SU-DHL-6 (cell line): ENCODE measurements around the gene ANKS1A.

ENCODE experiments used
- H2AFZ ChIP-seq: fragments of 200-600 bp; sonication (generic); 2 replicates; pipeline ENCODE4 v1.6.1; 2014; ENCODE audit warnings: low read depth, mild to moderate bottlenecking, moderate library complexity, mixed read lengths, antibody characterized with exemption, low read length; ENCODE audit not compliant: severe bottlenecking
- H3F3A ChIP-seq: fragments of 200-600 bp; shearing (Covaris generic); 2 replicates; pipeline ENCODE4 v1.6.0; 2016; ENCODE audit warnings: antibody characterized with exemption, mild to moderate bottlenecking; ENCODE audit not compliant: insufficient read depth
- H3K27ac ChIP-seq: fragments of 200-600 bp; sonication (generic); 2 replicates; pipeline ENCODE4 v1.5.1; 2016; ENCODE audit warnings: low read depth, mild to moderate bottlenecking, low read length, moderate library complexity, mixed read lengths
- H3K27me3 ChIP-seq: fragments of 200-600 bp; sonication (generic), shearing (Covaris generic); 2 replicates; pipeline ENCODE4 v1.6.0; 2014; ENCODE audit warnings: mild to moderate bottlenecking, low read length
- H3K36me3 ChIP-seq: fragments of 200-600 bp; sonication (generic); 2 replicates; pipeline ENCODE4 v1.6.1; 2014; ENCODE audit warnings: mild to moderate bottlenecking, low read length, mixed read lengths
- H3K4me2 ChIP-seq: fragments of 300-600, 200-600 bp; shearing (Covaris generic), sonication (generic); 2 replicates; pipeline ENCODE4 v1.6.0; 2014; ENCODE audit warnings: low read length, low read depth, mild to moderate bottlenecking; ENCODE audit not compliant: poor library complexity, severe bottlenecking
- H3K4me3 ChIP-seq: fragments of 200-600 bp; sonication (generic); 2 replicates; pipeline ENCODE4 v1.5.1; 2014; ENCODE audit warnings: antibody characterized with exemption, low read length, mild to moderate bottlenecking, mixed read lengths; ENCODE audit not compliant: insufficient read depth, poor library complexity, severe bottlenecking
- H3K79me2 ChIP-seq: fragments of 200-600 bp; sonication (generic); 2 replicates; pipeline ENCODE4 v1.6.1; 2014; ENCODE audit warnings: mild to moderate bottlenecking, low read length, moderate library complexity; ENCODE audit not compliant: insufficient read depth
- H3K9ac ChIP-seq: fragments of 200-600 bp; sonication (generic); 2 replicates; pipeline ENCODE4 v1.7.0; 2014; ENCODE audit warnings: mild to moderate bottlenecking, low read length
- H3K9me2 ChIP-seq: fragments of 200-600 bp; sonication (generic); replicated peaks from 2 replicates; pipeline ENCODE4 v1.6.1; 2014; ENCODE audit warnings: low read length; ENCODE audit not compliant: insufficient read depth
- H3K9me3 ChIP-seq: fragments of 200-600 bp; sonication (generic); 2 replicates; pipeline ENCODE4 v1.6.1; 2014; ENCODE audit warnings: low read length, mixed read lengths; ENCODE audit not compliant: insufficient read depth
- H4K20me1 ChIP-seq: fragments of 200-600 bp; sonication (generic); 2 replicates; pipeline ENCODE4 v1.6.1; 2014; ENCODE audit warnings: low read depth, mild to moderate bottlenecking, antibody characterized with exemption, low read length, moderate library complexity, mixed read lengths
- CTCF ChIP-seq: fragments of 200-600 bp; sonication (generic); IDR thresholded peaks from one replicate; pipeline ENCODE4 v1.5.1; 2017; ENCODE audit warnings: antibody characterized with exemption, mild to moderate bottlenecking, low read length, moderate library complexity; ENCODE audit not compliant: insufficient read depth, poor library complexity, severe bottlenecking
- EZH2phosphoT487 ChIP-seq: fragments of 200-600 bp; sonication (generic), shearing (Covaris generic); conservative IDR thresholded peaks from 2 replicates; pipeline ENCODE4 v1.6.1; 2018; ENCODE audit warnings: mild to moderate bottlenecking, antibody characterized with exemption, low read length, moderate library complexity, mixed read lengths

ANKS1A gene

GRCh38 chr6:34938268-34938667 lies 49.2 kb downstream of the ANKS1A start:
- TF ChIP-seq CTCF (no peak), EZH2phosphoT487 (no peak)
- Histone ChIP-seq H3F3A (no peaks in the 10 kb centered on the region), H3K27me3 (no peaks in the 10 kb centered on the region), H3K9me2 (no peaks in the 10 kb centered on the region), H3K9ac (no peak overlapping the region), H2AFZ (no peak overlapping the region), H4K20me1 (no peaks in the 10 kb centered on the region), H3K4me3 (no peak overlapping the region), H3K4me2 (no peak overlapping the region), H3K27ac (no peak overlapping the region), H3K36me3 (no peaks in the 10 kb centered on the region), H3K79me2 (no peaks in the 10 kb centered on the region), H3K9me3 (no peaks in the 10 kb centered on the region)

GRCh38 chr6:34940030-34940434 lies 51.0 kb downstream of the ANKS1A start:
- no peaks in the 10 kb centered on the region for H3K9me3 ChIP-seq
- no peak overlapping the region for H3K4me2 ChIP-seq
- H4K20me1 ChIP-seq = no peaks in the 10 kb centered on the region

GRCh38 chr6:34941421-34941820 lies 52.4 kb downstream of the ANKS1A start:
- Histone ChIP-seq H3K9ac (no peak overlapping the region), H3K79me2 (no peaks in the 10 kb centered on the region), H3K27ac (no peak overlapping the region), H3K4me3 (no peak overlapping the region), H3K9me2 (no peaks in the 10 kb centered on the region), H3F3A (no peaks in the 10 kb centered on the region), H3K9me3 (no peaks in the 10 kb centered on the region), H3K4me2 (no peak overlapping the region), H2AFZ (no peak overlapping the region), H3K27me3 (no peaks in the 10 kb centered on the region), H4K20me1 (no peaks in the 10 kb centered on the region), H3K36me3 (no peaks in the 10 kb centered on the region)
- no peak for TF ChIP-seq CTCF
- TF ChIP-seq EZH2phosphoT487 = no peak

More at GRCh38 chr6:34940030-34940434, 51.0 kb downstream of the ANKS1A start:
- no peak overlapping the region for H3K27ac ChIP-seq
- H3K9me2 ChIP-seq = no peaks in the 10 kb centered on the region
- no peaks in the 10 kb centered on the region for H3K27me3 ChIP-seq
- H3K4me3 ChIP-seq = no peak overlapping the region
- no peaks in the 10 kb centered on the region for H3F3A ChIP-seq
- H3K9ac ChIP-seq = no peak overlapping the region
- H3K36me3 ChIP-seq = no peaks in the 10 kb centered on the region
- H3K79me2 ChIP-seq = no peaks in the 10 kb centered on the region
- TF ChIP-seq CTCF = no peak
- TF ChIP-seq EZH2phosphoT487 = no peak
- no peak overlapping the region for H2AFZ ChIP-seq

- Histone ChIP-seq H3K27ac (no peak overlapping the region), H4K20me1 (peaks cover 5% of the 10 kb centered on the region; the same call in 1 of the 2 replicates), H3K4me3 (no peak overlapping the region), H3K9ac (no peak overlapping the region), H3F3A (no peaks in the 10 kb centered on the region), H3K4me2 (no peak overlapping the region), H3K9me3 (no peaks in the 10 kb centered on the region), H3K79me2 (no peaks in the 10 kb centered on the region), H3K9me2 (no peaks in the 10 kb centered on the region), H3K27me3 (no peaks in the 10 kb centered on the region), H2AFZ (no peak overlapping the region), H3K36me3 (no peaks in the 10 kb centered on the region)
- TF ChIP-seq EZH2phosphoT487 = no peak
- TF ChIP-seq CTCF = no peak
Observed at GRCh38 chr6:34945317-34945716, 56.3 kb downstream of the ANKS1A start.
